AG04450 (cell line): ENCODE results near the gene EPB41L4A. TPM values are rescaled to one million over a fixed set of nuclear protein-coding genes. Genes with fewer than 3 reads are reported as not detected.
"Not testable (repeated sequence)": the region's sequence is repeated elsewhere in the genome, so short reads cannot be mapped to it uniquely, and the experiment has no call there.

ENCODE experiments used
- CTCF ChIA-PET: fragments of 300-600, 350-600 bp; formaldehyde crosslinking; extraction: SDS; loops from one replicate; lab custom pipeline; 2022; ENCODE audit warnings: antibody characterized with exemption, inconsistent platforms; lab: Charles Lee
- POLR2A ChIA-PET: fragments of 350-600 bp; formaldehyde crosslinking; extraction: SDS; loops from one replicate; lab custom pipeline; 2021; ENCODE audit warnings: antibody characterized with exemption, inconsistent platforms; lab: Yijun Ruan, JAX
- DNase-seq: peaks from one replicate; pipeline ENCODE4 v3.0.0-alpha.2; 2011; ENCODE audit warnings: low read depth, low spot score
- H3K27ac ChIP-seq: one replicate; pipeline ENCODE4 v1.5.1; 2012; ENCODE audit warnings: low read depth, low read length, control low read depth
- H3K27me3 ChIP-seq: one replicate; pipeline ENCODE4 v1.6.0; 2012; ENCODE audit warnings: low read length; ENCODE audit not compliant: control insufficient read depth, insufficient read depth
- H3K4me3 ChIP-seq: 2 replicates; pipeline ENCODE4 v1.5.1; 2011; ENCODE audit warnings: mild to moderate bottlenecking, low read depth, low read length, control low read depth
- H3K9me3 ChIP-seq: 2 replicates; pipeline ENCODE4 v1.5.1; 2012; ENCODE audit warnings: low read length; ENCODE audit not compliant: control insufficient read depth, insufficient read depth
- polyA plus RNA-seq: library from polyadenylated mRNA; depleted of rRNA; stranded (reverse); fragments of >200 nt; gene quantifications from 2 replicates; pipeline ENCODE4 v1.2.3, GENCODE V29; 2011
- TF ChIP-seq, protein P1 (sequence below): IDR thresholded peaks from 2 replicates; pipeline ENCODE4 v1.5.1; 2011; ENCODE audit warnings: low read depth, low read length, control low read depth, inconsistent platforms

Gene EPB41L4A
- polyA plus RNA-seq, 1 experiment: not detected

DNA sequence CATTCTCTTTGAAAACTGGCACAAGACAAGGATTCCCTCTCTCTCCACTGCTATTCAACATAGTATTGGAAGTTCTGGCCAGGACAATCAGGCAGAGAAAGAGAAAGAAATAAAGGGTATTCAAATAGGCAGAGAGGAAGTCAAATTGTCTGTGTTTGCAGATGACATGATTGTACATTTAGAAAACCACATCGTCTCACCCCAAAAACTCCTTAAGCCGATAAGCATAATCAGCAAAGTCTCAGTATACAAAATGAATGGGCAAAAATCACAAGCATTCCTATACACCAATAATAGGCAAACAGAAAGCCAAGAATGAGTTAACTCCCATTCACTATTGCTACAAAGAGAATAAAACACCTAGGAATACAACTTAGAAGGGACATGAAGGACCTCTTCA lies 21.0 kb upstream of the EPB41L4A start:
- H3K27me3 ChIP-seq: no peaks in the 10 kb centered on the region
- H3K9me3 ChIP-seq: no peaks in the 10 kb centered on the region
- TF ChIP-seq, protein P1, sequence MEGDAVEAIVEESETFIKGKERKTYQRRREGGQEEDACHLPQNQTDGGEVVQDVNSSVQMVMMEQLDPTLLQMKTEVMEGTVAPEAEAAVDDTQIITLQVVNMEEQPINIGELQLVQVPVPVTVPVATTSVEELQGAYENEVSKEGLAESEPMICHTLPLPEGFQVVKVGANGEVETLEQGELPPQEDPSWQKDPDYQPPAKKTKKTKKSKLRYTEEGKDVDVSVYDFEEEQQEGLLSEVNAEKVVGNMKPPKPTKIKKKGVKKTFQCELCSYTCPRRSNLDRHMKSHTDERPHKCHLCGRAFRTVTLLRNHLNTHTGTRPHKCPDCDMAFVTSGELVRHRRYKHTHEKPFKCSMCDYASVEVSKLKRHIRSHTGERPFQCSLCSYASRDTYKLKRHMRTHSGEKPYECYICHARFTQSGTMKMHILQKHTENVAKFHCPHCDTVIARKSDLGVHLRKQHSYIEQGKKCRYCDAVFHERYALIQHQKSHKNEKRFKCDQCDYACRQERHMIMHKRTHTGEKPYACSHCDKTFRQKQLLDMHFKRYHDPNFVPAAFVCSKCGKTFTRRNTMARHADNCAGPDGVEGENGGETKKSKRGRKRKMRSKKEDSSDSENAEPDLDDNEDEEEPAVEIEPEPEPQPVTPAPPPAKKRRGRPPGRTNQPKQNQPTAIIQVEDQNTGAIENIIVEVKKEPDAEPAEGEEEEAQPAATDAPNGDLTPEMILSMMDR: no peak
- ChIA-PET POLR2A (no interaction called here), CTCF (no interaction called here)
- no peak overlapping the region for H3K27ac ChIP-seq
- no peak overlapping the region for H3K4me3 ChIP-seq
- no peak for DNase-seq

DNA sequence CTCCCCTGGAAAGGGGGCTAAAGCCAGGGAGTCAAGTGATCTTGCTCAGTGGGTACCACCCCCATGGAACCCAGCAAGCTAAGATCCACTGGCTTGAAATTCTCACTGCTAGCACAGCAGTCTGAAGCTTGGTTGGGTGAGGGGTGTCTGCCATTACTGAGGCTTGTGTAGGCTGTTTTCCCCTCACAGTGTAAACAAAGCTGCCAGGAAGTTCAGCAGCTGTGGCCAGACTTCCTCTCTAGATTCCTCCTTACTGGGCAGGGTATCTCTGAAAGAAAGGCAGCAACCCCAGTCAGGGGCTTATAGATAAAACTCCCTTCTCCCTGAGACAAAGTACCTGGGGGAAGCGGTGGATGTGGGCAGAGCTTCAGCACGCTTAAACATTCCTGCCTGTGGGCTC lies 17.1 kb upstream of the EPB41L4A start:
- Histone ChIP-seq H3K27ac (no peak overlapping the region), H3K9me3 (no peaks in the 10 kb centered on the region), H3K27me3 (no peaks in the 10 kb centered on the region), H3K4me3 (no peak overlapping the region)
- POLR2A ChIA-PET: no interaction called here
- TF ChIP-seq, protein P1: no peak
- CTCF ChIA-PET: no interaction called here
- no peak for DNase-seq

DNA sequence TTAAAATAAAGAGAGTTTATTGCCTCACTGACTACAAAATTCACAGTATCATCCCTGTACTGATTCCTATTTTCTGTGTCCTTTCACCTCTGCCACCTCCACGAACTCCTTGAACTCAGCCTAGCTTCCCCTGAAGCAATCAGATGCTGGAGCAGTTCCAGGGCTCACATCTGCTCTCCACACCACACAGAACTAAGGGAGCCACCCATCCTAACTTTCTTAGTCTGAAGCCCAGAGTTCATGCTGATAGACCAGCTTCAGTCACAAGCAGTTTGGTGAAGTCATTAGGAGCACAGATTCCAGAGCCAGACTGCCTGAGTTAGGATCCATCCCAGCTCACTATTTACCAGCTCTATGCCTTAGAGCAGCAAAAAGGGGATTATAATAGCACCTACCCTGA lies 15.6 kb upstream of the EPB41L4A start:
- no peak for DNase-seq
- POLR2A ChIA-PET: no interaction called here
- Histone ChIP-seq H3K4me3 (no peak overlapping the region), H3K9me3 (no peaks in the 10 kb centered on the region), H3K27ac (no peak overlapping the region), H3K27me3 (no peaks in the 10 kb centered on the region)
- TF ChIP-seq, protein P1: no peak
- CTCF ChIA-PET: no interaction called here

DNA sequence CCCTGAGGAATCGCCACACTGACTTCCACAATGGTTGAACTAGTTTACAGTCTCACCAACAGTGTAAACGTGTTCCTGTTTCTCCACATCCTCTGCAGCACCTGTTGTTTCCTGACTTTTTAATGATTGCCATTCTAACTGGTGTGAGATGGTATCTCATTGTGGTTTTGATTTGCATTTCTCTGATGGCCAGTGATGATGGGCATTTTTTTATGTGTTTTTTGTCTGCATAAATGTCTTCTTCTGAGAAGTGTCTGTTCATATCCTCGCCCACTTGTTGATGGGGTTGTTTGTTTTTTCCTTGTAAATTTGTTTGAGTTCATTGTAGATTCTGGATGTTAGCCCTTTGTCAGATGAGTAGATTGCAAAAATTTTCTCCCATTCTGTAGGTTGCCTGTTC lies 7.1 kb upstream of the EPB41L4A start:
- H3K4me3 ChIP-seq, POLR2A ChIA-PET, CTCF ChIA-PET, DNase-seq, H3K27me3 ChIP-seq, H3K27ac ChIP-seq, H3K9me3 ChIP-seq: not testable (repeated sequence)

GRCh38 chr5:112419986-112420864 lies 1.1 kb upstream of the EPB41L4A start:
- Histone ChIP-seq H3K27me3 (peaks cover 30% of the 10 kb centered on the region), H3K4me3 (peak overlapping the region; percentile 53), H3K27ac (no peak overlapping the region), H3K9me3 (peaks cover 3% of the 10 kb centered on the region; the same call in 1 of the 2 replicates)
- ChIA-PET POLR2A (no interaction called here), CTCF (interaction anchor here (0.6 to 2.5 kb wide), 11 partner anchors 10 to 1262 kb away, joined by 3 to 24 read pairs (median 3); no protein-coding TSS in a partner anchor)
- no peak for DNase-seq
- TF ChIP-seq, protein P1: peak; percentile 63
